Lower lobe of right lung (tissue), 2 donors: ENCODE data around the gene XRCC2. TPM values are rescaled to one million over a fixed set of nuclear protein-coding genes. Genes with fewer than 3 reads are reported as not detected.
A peak's percentile ranks its signal among the peaks of the same experiment; 100 is the strongest.

Experiments used
- ATAC-seq, 2 donors: fragments of 200-7000 bp; cut with Tn5 transposase; one replicate each; pipeline ENCODE4 v1.9.1; 2020 to 2022; ENCODE audit warnings: mild to moderate bottlenecking in 2 of 2, moderate library complexity in 2 of 2
- DNase-seq: peaks from one replicate; pipeline ENCODE4 v3.0.0-alpha.2; 2020
- H3K27ac ChIP-seq: fragments of 200-600 bp; one replicate; pipeline ENCODE4 v1.8.0; 2022
- H3K27me3 ChIP-seq: fragments of 200-600 bp; one replicate; pipeline ENCODE4 v1.8.0; 2022; ENCODE audit warnings: low read depth
- H3K36me3 ChIP-seq: fragments of 200-600 bp; one replicate; pipeline ENCODE4 v1.8.0; 2022; ENCODE audit warnings: mild to moderate bottlenecking
- H3K4me1 ChIP-seq: fragments of 200-600 bp; one replicate; pipeline ENCODE4 v1.8.0; 2022
- H3K4me3 ChIP-seq: fragments of 200-600 bp; one replicate; pipeline ENCODE4 v1.8.0; 2022; ENCODE audit warnings: mild to moderate bottlenecking
- H3K9me3 ChIP-seq: fragments of 200-600 bp; one replicate; pipeline ENCODE4 v1.8.0; 2022
- CTCF ChIP-seq: fragments of 200-600 bp; IDR thresholded peaks from one replicate; pipeline ENCODE4 v1.8.0; 2022; ENCODE audit warnings: antibody characterized with exemption, mild to moderate bottlenecking
- intact Hi-C: fragments of 100-400 bp; cut with DNase I; formaldehyde crosslinking; loops from one replicate; pipeline ENCODE4 v1.11.0; 2022
- total RNA-seq: library from RNA; stranded (reverse); fragmentation: NEBNext Ultra II Directional; extraction: Animal tissue kit (Norgen Biotek cat#: 25700); gene quantifications from one replicate; pipeline ENCODE4 v1.2.1, GENCODE V29; 2021
- donor health status: DM: no; HTN: yes; CAD: no; lungs with severe emphysema.

Gene XRCC2
- total RNA-seq, 1 donor from 2014 or later, result 0.86 TPM

GRCh38 chr7:152677808-152678670 lies 2.1 kb upstream of the XRCC2 start:
- peak overlapping the region; percentile 24 for H3K27ac ChIP-seq
- DNase-seq, result no peak

GRCh38 chr7:152674860-152675758 lies 832 bp downstream of the XRCC2 start:
- TF ChIP-seq CTCF, result no peak
- intact Hi-C loops, result no loop called here
- H3K36me3 ChIP-seq, result no peaks in the 10 kb centered on the region
- no peaks in the 10 kb centered on the region for H3K27me3 ChIP-seq
- H3K4me1 ChIP-seq, result peaks cover 11% of the 10 kb centered on the region
- DNase-seq (no peak), ATAC-seq (no peak)
- peak overlapping the region; percentile 72 for H3K4me3 ChIP-seq
- H3K9me3 ChIP-seq, result no peaks in the 10 kb centered on the region
- H3K27ac ChIP-seq, result peak overlapping the region; percentile 85

More at GRCh38 chr7:152677808-152678670, 2.1 kb upstream of the XRCC2 start:
- Histone ChIP-seq H3K4me1 (peaks cover 11% of the 10 kb centered on the region), H3K9me3 (no peaks in the 10 kb centered on the region), H3K36me3 (no peaks in the 10 kb centered on the region), H3K27me3 (no peaks in the 10 kb centered on the region), H3K4me3 (no peak overlapping the region)
- ATAC-seq, result peak; percentile 32 to 61
- no peak for TF ChIP-seq CTCF
- intact Hi-C loops, result no loop called here

GRCh38 chr7:152673897-152674296 lies 2.0 kb downstream of the XRCC2 start:
- ATAC-seq (peak; percentile 23 to 32), DNase-seq (no peak)
- Histone ChIP-seq H3K36me3 (no peaks in the 10 kb centered on the region), H3K4me3 (no peak overlapping the region), H3K9me3 (no peaks in the 10 kb centered on the region), H3K27ac (no peak overlapping the region), H3K27me3 (no peaks in the 10 kb centered on the region), H3K4me1 (peaks cover 11% of the 10 kb centered on the region)
- intact Hi-C loops, result no loop called here
- no peak for TF ChIP-seq CTCF

GRCh38 chr7:152672626-152673025 lies 3.3 kb downstream of the XRCC2 start:
- TF ChIP-seq CTCF, result no peak
- H3K36me3 ChIP-seq, result no peaks in the 10 kb centered on the region
- ATAC-seq (no peak), DNase-seq (no peak)
- no peaks in the 10 kb centered on the region for H3K9me3 ChIP-seq
- intact Hi-C loops, result no loop called here
- no peaks in the 10 kb centered on the region for H3K27me3 ChIP-seq
- H3K27ac ChIP-seq, result no peak overlapping the region
- peaks cover 11% of the 10 kb centered on the region for H3K4me1 ChIP-seq
- H3K4me3 ChIP-seq, result no peak overlapping the region

- no peak for DNase-seq
- Histone ChIP-seq H3K4me3 (no peak overlapping the region), H3K9me3 (no peaks in the 10 kb centered on the region), H3K27ac (no peak overlapping the region), H3K36me3 (no peaks in the 10 kb centered on the region), H3K27me3 (no peaks in the 10 kb centered on the region), H3K4me1 (peaks cover 4% of the 10 kb centered on the region)
- no peak for ATAC-seq
- intact Hi-C loops, result no loop called here
- no peak for TF ChIP-seq CTCF
These were observed 6.2 kb downstream of the XRCC2 start for GRCh38 chr7:152669758-152670157.
